Activated T-cell treated with anti-CD3 and anti-CD28 coated beads, Interleukin-2, amount 50 U/mL, for 48 hours (primary cell): ENCODE results near the gene GKN1.

Experiments
- DNase-seq, 2 experiments: peaks; one replicate each; pipeline ENCODE4 v3.0.0-alpha.2; 2020

GKN1 gene

GRCh38 chr2:69010437-69011194, 36.2 kb downstream of the GKN1 start:
- DNase-seq: no peak

GRCh38 chr2:69011611-69012157, 37.2 kb downstream of the GKN1 start:
- DNase-seq: no peak

GRCh38 chr2:69012310-69013141, 38.1 kb downstream of the GKN1 start:
- peak; percentile 61 to 63 for DNase-seq

- peak in 1 of 2 experiments; percentile 42 for DNase-seq
These were observed 38.9 kb downstream of the GKN1 start, which contains the start of gene ANTXR1 for GRCh38 chr2:69013142-69013839. TSS of gene ANTXR1 (plus strand) at chr2:69013179. CDS start at chr2:69013500, 321 bp downstream.

DNA sequence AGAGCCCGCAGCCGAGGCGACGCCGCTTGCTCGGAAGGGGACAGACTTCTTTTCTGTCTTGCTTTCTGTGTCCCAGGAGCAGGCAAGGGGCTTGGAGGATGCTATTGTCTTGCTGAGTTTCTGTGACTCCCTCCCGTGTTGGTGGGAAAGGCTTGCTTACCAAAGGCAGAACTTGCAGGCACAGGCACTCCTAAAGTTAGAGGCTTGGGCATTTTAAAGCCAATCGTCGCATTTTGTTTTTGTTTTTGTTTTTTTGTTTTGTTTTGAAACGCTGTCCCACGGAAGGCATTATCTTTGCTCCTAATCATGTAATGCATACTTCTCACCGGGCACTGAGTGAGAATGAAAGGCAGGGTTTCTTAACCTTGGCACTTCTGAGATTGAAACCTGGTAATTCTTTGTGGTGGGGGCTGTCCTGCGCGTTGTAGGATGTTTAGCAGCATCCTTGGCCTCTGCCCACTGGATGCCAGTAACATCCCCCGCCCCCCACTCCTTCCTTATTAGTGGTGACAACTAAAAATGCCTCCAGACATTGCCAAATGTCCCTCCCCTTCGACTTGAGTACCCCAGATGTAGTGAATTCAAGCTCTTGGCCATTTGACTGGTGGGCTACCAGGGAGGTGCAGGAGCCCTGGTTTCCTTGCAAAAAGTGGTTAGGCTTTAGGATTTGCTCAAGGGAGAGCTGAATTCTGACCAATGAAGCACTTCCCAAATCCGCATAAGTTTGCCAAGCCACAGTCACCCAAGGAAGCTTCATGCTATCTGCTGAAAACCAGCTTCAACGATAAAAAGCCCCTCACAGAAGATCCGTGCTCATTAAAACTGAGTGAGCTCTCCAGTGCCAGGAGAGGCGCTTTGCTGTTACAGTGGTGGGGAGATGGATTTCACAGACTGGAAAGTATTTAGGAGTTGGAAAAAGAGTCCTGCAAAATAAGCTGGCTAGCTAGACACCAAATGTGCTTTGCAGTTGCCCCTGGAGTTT, 39.7 kb downstream of the GKN1 start:
- peak; percentile 31 to 40 for DNase-seq

- DNase-seq: no peak
These were observed 42.6 kb downstream of the GKN1 start for GRCh38 chr2:69017080-69017479.

- DNase-seq: no peak
These were observed 43.4 kb downstream of the GKN1 start for GRCh38 chr2:69017835-69018234.

DNA sequence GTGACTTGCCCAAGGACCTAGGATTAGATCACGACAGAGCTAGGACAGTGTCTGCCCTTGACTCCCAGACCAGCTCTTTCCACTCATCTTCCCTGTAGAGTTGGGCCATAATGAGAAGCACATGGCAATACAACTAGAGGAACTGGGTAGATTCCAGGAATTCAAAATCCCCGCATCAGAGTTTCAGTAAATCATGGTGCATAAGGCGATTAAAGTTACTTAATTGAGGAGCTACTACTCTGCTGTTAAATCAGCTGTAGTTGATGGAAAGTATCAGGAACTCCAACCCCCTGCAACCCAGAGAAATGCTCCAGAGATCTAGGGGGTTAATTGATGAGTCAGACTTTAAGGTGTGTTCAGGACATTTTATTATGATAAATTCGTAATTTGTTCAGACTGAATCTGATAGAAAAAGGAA, 44.3 kb downstream of the GKN1 start:
- DNase-seq: no peak

DNA sequence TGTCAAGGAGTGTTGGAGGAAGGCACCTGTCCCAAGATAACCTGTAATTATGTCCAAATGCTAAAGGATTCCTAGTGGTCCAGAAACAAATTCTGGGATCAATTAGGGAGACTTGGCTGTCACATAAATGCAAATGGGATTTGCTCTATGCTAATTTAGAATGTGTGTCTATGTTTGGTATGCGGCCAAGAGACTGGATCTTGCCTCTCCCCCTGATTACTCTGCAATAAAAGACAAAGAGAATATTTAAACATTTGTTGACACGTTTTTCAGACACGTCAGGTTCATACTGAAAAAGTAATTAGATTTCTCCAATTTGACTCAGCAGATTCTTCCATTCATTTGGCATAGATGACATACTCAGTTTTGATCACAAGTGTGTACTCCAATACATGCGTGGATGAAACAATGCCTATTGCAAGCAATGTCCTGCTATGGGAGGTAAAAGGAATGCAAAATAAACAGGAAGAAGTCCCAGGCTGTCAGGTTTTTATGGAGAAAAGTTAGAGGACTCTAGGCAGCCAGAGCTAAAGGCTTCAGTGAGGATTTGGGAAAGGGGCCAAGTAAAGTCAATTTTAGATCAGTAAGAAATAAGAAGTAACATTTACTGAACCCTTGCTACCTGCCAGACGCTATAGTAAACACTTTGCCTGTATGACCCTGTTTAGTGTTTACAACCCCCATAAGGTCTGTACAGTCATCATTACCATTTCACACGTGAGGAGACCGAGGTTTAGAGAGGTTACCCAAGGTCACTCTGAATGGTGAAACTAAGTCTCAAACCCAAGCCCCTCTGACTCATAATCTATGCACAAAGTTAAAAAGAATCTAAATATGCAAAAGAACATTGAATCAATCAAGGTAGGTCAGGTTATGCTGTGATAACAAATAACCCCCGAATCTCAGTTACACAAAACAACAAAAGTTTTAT, 46.3 kb downstream of the GKN1 start:
- DNase-seq: no peak

GRCh38 chr2:69021727-69022126, 47.3 kb downstream of the GKN1 start:
- no peak for DNase-seq

DNA sequence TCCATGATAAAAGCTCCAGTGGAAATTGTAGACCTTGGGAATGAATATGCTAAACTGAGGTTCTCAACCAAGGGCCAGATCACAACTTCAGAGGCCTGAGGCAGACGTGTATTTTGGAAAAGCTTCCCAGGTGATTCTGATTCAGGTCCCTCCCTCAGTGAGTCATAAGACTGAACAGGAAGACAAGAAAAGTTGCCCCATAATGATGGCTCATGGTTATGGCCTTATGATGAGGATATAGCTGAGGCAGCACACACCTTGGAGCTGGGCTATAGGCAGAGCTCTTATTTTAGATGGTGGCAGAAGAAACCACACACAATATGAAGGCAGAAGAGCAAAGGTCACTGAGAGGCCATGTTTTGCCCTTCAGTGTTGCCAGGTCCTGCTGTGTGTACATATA, 48.1 kb downstream of the GKN1 start:
- DNase-seq: no peak

DNA sequence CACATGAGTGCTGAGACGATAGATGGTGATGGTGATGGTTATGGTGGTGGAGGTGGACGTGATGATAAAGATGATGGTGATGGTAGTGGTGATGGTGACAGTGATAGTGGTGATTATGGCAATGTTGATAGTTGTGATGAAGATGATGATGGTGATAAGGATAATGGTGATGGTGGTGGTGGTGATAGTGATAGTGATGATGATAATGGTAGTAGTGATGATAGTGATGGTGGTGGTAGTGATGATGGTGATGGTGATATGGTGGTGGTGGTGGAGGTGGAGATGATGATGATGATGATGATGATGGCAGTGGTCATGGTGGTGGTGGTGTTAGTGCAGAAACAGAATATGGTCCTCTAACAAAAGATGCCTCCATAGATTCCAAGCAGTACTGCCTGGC, 48.8 kb downstream of the GKN1 start:
- DNase-seq: no peak

DNA sequence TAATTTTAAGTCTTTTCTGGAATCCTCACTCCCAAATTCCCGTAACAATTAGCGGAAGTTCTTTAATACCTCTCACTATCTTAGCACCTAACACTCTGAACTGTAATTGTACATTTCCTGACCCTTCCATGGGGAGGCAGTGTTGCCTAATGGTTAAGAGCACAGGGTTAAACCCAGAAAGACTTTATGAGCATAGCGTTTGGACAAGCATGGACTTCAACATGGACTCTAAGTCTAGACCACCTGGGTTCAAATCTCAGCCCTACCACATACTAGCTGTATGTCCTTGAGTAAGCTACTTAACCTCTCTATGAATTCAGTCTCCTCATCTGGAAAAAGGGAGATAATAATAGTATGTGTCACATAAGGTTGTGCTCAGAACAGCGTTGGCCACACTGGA, 51.6 kb downstream of the GKN1 start:
- DNase-seq: peak; percentile 40

DNA sequence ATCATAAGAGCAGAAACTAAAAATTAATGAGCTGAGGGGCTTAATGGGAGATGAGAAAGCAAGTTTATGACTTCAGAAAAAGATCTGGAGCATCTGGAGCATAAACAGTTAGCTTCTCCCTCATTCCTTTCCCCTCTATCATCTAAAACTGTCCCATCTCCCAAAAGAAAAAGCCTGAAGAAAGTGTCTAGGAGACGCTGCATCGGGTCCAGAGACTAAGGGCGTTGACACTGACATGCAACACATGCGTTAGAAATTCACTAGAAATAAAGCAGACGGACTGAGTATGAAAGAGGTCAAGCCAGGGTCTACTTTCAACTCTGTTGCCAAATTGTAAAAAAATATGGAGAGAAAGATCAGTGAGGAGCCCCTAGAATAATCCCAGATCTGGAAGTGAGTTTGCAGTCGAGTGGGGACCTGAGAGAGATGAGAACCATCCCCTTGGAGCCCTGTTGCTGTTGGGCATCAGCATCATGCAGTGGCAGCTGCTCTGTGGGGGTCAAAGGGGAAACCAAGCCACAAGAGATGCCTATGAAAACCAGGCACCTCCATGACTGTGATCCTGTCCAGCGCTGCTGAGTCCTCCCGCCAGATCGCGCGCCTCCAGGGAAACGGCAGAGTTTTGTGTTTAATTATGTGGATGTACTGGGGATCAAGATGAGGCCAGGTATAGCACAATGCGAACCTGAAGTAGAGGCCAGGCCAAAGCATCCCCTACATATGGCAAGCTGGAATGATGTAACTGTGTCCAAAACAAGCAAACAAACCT, 52.4 kb downstream of the GKN1 start:
- no peak for DNase-seq
